ENCODE data around the gene RPS27L. TPM values are rescaled to one million over a fixed set of nuclear protein-coding genes. Genes with fewer than 3 reads are reported as not detected.

Gene RPS27L
- total and polyA plus RNA-seq, 9 of the 15 experiments (the other 6 are each of a cell fraction or from before 2014, with no cell fraction given): 72.2 to 382 (median 116) TPM

DNA sequence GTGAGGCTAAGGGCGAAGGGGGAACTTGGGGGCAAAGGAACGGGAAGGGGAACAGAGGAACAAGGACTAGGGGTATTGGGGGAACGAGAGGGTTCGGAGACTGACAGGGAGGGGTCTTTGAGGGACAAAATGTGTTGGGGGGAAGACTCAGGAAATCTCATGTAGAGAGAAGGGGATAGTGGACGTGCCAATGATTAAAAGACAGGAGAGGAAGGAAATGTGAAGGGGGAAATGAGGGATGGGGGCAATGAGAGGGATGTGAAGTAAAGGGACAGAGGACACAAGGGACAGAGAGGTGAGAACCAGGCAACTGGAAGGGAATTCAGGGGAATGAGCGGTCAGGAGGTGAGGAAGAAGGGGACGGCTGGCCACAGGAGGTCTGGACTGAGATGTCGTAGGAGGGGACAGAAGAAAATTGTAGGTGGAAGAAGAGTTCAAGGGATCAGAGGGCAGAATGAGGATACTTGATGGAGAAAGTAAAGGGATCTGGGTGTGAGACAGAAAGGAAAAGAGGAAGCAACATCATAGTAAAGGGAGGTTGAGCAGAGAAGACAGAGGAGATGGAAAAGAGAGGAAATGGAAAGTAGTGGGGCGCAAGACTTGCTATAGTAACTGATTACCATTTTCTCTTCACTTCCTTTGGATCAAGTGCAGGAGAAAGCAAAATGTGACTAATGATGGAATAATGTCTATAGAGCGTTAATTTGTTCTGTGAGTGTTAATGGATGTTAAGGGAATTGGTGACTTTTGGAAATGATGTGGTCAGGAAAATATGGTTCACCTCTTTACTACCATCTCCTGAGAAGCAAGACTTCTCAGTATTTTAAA lies 32.9 kb upstream of the RPS27L start (continued):
- TF ChIP-seq ZNF24 (IDR thresholded peaks at IDR 0.05) (no peak), ZNF507 (tag; conservative IDR thresholded peaks at IDR 0.05) (no peak), ETS2 (tag; IDR thresholded peaks at IDR 0.05; ENCODE audit: borderline replicate concordance, poor library complexity, severe bottlenecking) (no peak), TRIM24 (IDR thresholded peaks at IDR 0.05) (no peak; a peak in 1 of 4 replicates), HDAC2 (IDR thresholded peaks at IDR 0.05) (0 out of 2 replicates have a peak, but pooled peaks have one; percentile 40), SIN3A (IDR thresholded peaks at IDR 0.05; ENCODE audit: borderline replicate concordance in 2 of 2, control insufficient read depth in 1 of 2, low read depth in 2 of 2, low read length in 2 of 2) (no peak), CTBP1 (IDR thresholded peaks at IDR 0.05; ENCODE audit: borderline replicate concordance) (peak; percentile 79), TAF15 (IDR thresholded peaks at IDR 0.05; ENCODE audit: low read depth, low read length) (no peak), XRCC4 (IDR thresholded peaks at IDR 0.05; ENCODE audit: extremely low read depth, insufficient read depth, insufficient read length) (no peak), HNRNPUL1 (IDR thresholded peaks at IDR 0.05; ENCODE audit: low read length) (no peak), SREBF2 (CRISPR knock-in tag; IDR thresholded peaks at IDR 0.05) (no peak), NEUROD1 (IDR thresholded peaks at IDR 0.05; ENCODE audit: borderline replicate concordance, low read depth, low read length, partially characterized antibody) (no peak), PCBP1 (IDR thresholded peaks at IDR 0.05; ENCODE audit: low read depth, low read length, poor library complexity, severe bottlenecking) (no peak)
- TF ChIP-seq, protein P1, sequence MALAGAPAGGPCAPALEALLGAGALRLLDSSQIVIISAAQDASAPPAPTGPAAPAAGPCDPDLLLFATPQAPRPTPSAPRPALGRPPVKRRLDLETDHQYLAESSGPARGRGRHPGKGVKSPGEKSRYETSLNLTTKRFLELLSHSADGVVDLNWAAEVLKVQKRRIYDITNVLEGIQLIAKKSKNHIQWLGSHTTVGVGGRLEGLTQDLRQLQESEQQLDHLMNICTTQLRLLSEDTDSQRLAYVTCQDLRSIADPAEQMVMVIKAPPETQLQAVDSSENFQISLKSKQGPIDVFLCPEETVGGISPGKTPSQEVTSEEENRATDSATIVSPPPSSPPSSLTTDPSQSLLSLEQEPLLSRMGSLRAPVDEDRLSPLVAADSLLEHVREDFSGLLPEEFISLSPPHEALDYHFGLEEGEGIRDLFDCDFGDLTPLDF (CRISPR knock-in tag; IDR thresholded peaks at IDR 0.05): no peak
- TF ChIP-seq, protein P2, sequence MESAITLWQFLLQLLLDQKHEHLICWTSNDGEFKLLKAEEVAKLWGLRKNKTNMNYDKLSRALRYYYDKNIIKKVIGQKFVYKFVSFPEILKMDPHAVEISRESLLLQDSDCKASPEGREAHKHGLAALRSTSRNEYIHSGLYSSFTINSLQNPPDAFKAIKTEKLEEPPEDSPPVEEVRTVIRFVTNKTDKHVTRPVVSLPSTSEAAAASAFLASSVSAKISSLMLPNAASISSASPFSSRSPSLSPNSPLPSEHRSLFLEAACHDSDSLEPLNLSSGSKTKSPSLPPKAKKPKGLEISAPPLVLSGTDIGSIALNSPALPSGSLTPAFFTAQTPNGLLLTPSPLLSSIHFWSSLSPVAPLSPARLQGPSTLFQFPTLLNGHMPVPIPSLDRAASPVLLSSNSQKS (CRISPR knock-in tag; IDR thresholded peaks at IDR 0.05): no peak
- TF ChIP-seq, protein P3, sequence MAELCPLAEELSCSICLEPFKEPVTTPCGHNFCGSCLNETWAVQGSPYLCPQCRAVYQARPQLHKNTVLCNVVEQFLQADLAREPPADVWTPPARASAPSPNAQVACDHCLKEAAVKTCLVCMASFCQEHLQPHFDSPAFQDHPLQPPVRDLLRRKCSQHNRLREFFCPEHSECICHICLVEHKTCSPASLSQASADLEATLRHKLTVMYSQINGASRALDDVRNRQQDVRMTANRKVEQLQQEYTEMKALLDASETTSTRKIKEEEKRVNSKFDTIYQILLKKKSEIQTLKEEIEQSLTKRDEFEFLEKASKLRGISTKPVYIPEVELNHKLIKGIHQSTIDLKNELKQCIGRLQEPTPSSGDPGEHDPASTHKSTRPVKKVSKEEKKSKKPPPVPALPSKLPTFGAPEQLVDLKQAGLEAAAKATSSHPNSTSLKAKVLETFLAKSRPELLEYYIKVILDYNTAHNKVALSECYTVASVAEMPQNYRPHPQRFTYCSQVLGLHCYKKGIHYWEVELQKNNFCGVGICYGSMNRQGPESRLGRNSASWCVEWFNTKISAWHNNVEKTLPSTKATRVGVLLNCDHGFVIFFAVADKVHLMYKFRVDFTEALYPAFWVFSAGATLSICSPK (IDR thresholded peaks at IDR 0.05; ENCODE audit: borderline replicate concordance): 0 out of 2 replicates have a peak, but pooled peaks have one; percentile 65
- TF ChIP-seq, protein P4, sequence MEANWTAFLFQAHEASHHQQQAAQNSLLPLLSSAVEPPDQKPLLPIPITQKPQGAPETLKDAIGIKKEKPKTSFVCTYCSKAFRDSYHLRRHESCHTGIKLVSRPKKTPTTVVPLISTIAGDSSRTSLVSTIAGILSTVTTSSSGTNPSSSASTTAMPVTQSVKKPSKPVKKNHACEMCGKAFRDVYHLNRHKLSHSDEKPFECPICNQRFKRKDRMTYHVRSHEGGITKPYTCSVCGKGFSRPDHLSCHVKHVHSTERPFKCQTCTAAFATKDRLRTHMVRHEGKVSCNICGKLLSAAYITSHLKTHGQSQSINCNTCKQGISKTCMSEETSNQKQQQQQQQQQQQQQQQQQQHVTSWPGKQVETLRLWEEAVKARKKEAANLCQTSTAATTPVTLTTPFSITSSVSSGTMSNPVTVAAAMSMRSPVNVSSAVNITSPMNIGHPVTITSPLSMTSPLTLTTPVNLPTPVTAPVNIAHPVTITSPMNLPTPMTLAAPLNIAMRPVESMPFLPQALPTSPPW (CRISPR knock-in tag; IDR thresholded peaks at IDR 0.05): no peak
- TF ChIP-seq, protein P5, sequence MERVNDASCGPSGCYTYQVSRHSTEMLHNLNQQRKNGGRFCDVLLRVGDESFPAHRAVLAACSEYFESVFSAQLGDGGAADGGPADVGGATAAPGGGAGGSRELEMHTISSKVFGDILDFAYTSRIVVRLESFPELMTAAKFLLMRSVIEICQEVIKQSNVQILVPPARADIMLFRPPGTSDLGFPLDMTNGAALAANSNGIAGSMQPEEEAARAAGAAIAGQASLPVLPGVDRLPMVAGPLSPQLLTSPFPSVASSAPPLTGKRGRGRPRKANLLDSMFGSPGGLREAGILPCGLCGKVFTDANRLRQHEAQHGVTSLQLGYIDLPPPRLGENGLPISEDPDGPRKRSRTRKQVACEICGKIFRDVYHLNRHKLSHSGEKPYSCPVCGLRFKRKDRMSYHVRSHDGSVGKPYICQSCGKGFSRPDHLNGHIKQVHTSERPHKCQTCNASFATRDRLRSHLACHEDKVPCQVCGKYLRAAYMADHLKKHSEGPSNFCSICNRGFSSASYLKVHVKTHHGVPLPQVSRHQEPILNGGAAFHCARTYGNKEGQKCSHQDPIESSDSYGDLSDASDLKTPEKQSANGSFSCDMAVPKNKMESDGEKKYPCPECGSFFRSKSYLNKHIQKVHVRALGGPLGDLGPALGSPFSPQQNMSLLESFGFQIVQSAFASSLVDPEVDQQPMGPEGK (CRISPR knock-in tag; IDR thresholded peaks at IDR 0.05; ENCODE audit: borderline replicate concordance): no peak

Measured in K562 (cell line).